RPMI8226 (cell line): ENCODE measurements around the gene AFDN.

Experiments
- DNase-seq: peaks from one replicate; pipeline ENCODE4 v3.0.0-alpha.2; 2015

Gene AFDN

GRCh38 chr6:167842457-167842856 is 15.7 kb downstream of the AFDN start:
- DNase-seq: no peak

- no peak for DNase-seq
These were observed 16.3 kb downstream of the AFDN start for GRCh38 chr6:167843023-167843422.

GRCh38 chr6:167845856-167846255 is 19.1 kb downstream of the AFDN start:
- DNase-seq: no peak

GRCh38 chr6:167846997-167847606 is 20.4 kb downstream of the AFDN start:
- no peak for DNase-seq

GRCh38 chr6:167847936-167848335 is 21.2 kb downstream of the AFDN start:
- DNase-seq: no peak

- no peak for DNase-seq
These were observed 22.1 kb downstream of the AFDN start for GRCh38 chr6:167848783-167849182.

- peak; percentile 42 for DNase-seq
These were observed 23.2 kb downstream of the AFDN start for GRCh38 chr6:167849846-167850459.

DNA sequence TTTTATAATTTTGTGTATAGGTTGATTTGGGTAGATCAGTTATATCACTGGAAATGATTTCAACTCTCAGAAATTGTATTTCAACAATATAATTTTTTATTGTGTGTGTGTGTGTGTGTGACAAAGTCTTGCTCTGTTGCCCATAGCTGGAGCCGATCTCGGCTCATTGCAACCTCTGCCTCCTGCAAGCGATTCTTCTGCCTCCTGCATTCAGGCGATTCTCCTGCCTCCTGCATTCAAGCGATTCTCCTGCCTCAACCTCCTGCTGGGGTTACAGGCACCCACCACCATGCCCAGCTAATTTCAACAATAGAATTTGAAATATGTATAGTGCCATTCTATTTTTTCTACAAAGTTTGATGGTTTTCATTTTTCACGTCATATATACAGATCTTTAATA is 24.1 kb downstream of the AFDN start:
- no peak for DNase-seq

GRCh38 chr6:167851370-167851952 is 24.8 kb downstream of the AFDN start:
- no peak for DNase-seq

- no peak for DNase-seq
These were observed 29.2 kb downstream of the AFDN start for GRCh38 chr6:167855825-167856425.

GRCh38 chr6:167856474-167856873 is 29.8 kb downstream of the AFDN start:
- no peak for DNase-seq

DNA sequence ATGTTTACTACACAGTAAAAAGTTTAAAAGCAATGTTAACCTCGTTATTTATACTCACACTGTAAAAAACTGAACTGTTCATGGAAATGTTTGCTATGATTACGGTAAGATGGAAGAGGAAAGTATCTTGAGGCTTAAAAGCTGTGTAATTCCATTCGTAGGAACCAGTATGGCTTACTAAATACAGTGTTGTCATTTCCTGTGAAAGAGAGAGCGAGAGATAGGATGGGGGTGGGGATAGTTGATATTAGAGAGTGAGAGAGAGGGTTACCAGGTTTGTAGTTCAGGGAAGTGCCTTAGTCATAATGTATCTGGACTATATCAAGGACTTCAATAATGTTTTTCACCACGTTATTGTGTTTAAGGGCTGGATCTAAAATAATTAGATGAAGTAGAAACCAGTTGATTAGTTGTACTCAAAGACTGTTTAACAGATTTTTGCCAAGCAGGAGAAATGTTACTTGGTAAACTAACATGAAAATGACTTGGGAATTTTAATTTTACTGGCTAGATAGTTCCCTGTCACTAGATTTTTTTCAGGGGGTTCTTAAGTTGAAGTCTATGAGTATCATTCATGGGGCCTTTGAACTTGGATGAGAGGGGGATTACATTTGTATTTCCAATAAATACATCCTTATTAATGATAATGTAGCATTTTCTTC is 30.4 kb downstream of the AFDN start:
- no peak for DNase-seq

DNA sequence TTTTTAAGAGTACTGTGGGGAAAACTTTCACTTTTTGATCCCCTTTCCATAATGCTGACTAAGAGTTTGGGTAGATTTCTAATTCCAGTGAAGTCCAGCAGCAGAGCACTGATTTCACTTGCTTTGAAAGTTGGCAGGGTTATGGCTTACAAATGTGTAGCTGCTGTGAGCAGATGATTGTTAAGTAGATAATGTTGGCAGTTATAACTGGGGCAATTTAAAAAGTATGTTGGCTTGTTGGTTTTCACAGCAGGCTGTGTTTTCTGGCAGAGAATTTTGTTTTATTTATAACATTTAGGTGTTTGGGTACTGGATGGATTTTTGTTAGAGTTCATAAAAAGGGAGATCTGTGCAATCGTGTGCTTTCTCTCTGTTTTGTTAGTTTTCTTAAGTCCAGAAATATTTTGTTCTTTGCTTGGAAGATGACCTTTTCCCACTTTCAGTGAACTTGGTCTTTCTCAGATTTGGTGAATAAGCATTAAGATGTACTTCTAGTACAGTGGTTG is 31.4 kb downstream of the AFDN start:
- no peak for DNase-seq

DNA sequence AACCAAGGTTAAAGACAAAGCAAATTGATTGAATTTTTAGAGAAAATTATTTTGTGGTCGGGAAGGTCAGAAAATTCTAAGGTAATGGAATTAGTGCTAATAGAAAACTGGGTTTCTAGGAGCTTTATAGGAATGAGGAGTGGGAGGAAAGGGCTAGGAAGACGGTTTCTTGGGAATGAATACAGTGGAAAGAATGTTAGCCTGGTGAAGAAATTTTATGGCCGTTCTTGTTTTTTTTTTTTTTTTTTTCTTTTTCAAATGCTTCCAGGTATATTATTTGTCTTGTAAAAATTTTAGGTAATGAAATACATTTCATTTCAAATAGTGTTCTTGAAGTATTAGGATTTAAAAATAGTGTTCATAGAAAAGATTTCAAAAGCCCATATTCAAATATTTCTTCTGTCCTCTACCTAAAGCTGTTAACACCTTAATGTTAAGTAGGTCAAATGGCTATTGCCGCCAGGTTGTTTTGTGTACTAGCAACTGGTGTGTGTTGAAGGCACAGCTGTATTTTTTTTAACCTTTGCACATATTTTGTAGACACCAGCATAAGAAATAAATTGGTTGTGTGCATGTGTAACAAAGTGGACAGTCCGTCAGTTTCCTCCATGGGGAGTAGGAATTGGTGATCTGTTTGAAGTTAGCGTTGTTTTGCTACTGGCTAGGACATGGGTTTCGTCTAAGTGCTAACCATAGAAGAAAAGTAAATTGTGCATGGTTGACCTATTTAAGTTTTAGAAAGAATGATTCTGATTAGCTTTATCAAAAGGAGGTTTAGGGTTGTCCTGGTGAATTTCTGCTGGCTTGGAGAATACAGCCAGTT is 32.3 kb downstream of the AFDN start:
- no peak for DNase-seq

DNA sequence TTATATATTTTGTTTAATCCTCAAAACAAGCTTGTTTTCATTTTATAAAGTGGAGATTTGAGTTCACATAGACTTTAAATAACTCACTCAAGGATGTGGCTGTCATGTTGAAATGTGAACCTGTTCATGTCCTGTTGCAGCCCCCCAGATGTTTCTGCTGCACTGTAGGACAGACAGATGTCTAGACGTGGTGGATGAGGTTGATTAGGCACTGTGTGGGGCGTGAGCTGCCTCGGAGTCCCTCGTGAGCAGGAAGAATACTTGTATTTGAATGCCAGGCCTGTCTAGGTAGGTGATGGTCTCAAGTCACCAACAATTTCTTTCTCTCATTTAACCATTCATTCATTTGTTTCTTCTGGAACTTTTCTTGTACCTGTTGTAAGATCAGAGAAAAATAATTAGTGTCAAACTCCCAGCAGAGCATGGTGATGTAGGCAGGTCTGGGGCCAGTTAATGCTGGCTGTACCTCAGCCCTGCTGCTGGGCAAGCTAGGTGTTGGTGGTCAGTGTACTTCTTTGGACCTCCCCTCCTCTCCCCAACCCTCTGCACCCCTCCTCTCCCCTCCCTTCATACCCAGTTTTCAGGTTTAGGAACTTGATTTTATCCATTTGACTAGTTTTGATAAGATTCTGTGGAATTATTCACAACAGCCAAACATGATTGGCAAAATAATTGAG is 34.0 kb downstream of the AFDN start:
- no peak for DNase-seq

DNA sequence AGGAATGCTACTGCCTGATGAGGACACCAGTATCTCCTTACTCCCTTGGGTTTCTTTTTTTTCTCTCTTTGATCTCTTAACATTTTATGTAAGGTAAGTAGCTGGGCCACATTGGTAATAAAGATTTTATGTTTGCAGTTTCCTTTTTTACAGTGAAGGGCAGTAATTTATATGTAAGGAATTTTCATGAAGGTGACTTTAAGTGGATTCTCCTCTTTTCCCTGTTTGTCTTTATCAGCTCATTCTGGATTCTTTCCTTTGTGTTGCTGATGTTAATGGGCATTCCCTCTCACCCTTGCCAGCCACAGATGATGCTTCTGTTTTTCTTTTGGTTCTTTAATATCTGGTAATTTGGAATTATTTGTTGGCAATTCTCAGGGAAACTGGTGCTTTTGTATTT is 34.7 kb downstream of the AFDN start:
- DNase-seq: no peak

GRCh38 chr6:167863897-167864296 is 37.2 kb downstream of the AFDN start:
- no peak for DNase-seq

DNA sequence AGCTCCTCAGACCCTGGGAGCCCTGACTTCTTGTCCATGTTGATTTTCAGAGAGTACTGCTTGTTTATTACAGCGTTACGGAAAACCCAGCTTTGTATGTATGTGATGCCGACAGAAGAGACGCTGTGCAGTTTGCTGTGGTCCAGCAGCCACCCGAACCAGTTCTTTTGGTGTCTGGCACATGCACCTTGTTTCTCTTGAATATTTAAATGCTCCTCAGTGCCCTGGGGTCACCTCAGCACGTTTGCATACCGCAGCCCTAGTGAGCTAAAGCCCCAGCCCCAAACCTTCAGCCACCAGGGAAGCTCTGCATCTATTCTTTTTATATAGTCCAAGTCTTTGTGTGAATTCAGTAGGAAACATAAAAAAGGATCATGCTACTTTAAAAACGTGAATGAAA is 39.9 kb downstream of the AFDN start:
- no peak for DNase-seq

DNA sequence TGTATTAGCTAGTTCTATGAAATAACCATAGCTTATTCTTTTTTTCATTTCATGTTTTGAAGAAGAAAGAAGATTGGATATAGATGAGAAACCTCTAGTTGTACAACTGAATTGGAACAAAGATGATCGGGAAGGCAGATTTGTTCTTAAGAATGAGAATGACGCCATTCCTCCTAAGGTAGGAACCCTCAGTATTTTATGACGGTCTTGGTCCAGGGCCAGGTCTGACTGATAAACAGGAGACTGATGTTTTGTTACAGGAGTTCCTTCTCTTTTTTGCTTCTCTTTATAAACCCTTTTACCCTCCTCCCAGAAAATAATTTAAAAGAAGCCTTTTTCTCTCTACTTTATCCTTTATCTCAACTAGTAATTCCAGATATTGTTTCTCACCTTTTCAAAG is 43.6 kb downstream of the AFDN start:
- no peak for DNase-seq

DNA sequence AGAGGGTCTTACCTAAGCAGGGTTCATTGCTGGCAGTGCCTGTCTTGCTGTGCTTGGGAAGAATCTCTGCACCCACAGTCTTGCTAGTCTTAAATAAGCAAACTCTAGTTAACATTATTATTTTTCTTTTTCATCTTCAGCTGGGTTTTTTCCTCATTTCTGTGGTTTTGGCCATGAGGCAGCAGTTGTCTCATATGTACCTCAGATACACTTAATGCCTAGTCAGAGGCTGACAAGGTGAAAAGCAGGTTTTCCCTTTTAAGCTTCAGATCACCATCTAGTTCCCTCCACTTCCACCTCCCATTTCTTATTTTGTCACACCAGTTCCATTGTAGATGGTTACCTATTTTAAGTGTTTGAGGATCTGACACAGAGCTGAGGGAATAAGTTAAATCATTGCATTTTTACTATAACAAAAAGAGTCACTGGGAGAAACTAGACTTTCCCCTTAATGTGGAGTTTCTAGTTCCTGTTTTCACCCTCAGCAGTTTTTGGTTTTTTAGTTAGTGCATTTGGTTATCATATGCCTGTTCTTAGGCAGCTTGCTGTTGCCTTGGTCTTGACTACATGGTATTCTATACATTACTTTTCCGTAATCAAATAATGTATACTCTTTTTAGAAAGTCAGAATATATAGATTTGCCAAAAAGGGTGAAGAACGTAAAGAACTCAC is 46.0 kb downstream of the AFDN start:
- DNase-seq: peak; percentile 26

DNA sequence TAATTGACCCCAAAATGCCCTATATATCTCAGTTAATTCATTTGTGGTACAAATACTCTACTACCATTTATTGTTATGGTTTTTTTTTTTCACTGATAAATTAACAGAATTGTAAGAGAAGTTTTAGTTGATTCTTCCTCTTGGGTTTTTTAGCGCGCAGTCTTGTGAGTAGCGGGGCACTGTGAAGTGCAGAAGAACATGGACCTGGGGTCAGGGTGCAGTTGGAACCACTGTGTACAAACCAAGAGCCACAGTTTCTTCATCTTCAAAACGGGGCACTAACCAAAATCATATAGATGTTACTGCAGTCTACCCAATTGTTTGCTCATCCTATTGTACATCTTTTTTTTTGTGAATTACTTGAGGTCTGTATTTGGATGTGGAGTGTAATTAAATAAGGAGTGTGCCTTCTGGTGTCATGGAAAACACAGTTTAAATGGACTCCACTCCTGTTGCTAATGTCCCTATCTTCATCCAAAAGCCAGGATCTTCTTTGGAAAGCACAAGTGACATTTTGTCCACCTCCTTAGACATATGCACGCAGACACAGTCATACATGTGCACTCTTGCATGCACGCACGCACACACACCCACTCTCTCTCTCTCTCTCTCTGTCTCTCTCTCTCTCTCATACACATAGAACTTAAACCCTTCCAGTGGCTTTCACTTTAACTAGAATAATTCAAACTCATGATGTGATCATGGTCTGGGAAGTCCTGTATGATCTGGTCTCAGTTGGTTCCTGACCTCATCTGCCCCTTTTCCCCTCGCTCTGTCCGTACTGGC is 51.5 kb downstream of the AFDN start:
- DNase-seq: no peak
